ENCODE measurements around the gene CBFA2T3.
"Not testable (repeated sequence)": the region's sequence is repeated elsewhere in the genome, so short reads cannot be mapped to it uniquely, and the experiment has no call there.

CBFA2T3 gene

DNA sequence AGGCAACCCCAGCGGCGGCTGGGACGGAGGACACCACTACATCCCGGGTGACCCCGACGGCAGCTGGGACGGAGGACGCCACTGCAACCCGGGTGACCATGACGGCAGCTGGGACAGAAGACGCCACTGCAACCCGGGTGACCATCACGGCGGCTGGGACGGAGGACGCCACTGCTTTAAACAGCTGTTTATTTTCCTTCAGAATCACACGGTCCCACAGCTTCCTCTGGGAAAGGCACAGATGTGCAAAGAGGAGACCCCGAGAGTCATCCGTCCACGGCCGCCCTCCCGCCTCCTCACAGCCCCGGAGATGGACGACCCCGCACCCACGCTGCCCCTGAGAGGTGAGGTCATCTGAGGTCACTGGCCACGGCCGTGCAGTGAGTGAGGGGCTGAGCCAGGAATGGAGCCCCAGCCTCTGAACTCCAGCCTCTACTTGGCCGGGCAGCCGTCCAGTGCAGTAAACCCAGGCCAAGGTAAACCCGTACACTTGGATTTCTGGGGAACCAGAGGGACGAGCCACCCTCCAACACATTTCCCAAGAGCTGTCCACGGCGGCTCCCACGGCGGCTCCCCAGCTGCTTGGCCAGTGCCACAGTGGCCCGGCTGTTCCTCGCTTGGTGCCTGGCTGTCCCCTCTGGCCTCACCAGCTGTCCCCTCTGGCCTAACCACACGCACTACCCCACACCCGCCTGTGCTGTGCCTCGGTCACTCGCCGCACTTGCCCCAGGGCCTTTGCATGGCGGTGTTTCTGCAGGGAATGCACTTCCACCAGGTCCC, 67.4 kb downstream of the CBFA2T3 start:
- no peak for DNase-seq (ENCODE audit: low read depth in 2 of 2)

DNA sequence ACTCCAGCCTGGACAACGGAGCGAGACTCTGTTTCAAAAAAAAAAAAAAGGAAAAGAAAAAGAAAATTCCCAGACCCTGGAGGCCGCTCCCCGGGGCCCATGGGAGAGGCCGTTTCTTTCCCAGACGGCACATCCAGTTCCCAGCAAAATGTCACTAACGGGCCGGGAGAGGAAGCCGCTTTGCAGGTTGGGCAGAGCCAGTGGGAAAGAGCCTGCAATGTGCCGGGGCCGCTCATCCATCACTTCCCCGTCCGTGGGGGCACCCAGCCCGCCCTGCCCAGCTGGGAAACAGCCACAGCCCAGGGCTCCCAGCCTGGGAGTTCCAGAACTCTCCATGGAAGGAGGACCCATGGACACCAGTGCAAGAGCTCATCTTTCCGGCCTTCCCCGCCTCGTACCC, 68.7 kb downstream of the CBFA2T3 start:
- no peak for DNase-seq (ENCODE audit: low read depth in 2 of 2)

- DNase-seq (ENCODE audit: low read depth in 2 of 2): no peak
Measured at GRCh38 chr16:88907768-88908167, 69.2 kb downstream of the CBFA2T3 start.

DNA sequence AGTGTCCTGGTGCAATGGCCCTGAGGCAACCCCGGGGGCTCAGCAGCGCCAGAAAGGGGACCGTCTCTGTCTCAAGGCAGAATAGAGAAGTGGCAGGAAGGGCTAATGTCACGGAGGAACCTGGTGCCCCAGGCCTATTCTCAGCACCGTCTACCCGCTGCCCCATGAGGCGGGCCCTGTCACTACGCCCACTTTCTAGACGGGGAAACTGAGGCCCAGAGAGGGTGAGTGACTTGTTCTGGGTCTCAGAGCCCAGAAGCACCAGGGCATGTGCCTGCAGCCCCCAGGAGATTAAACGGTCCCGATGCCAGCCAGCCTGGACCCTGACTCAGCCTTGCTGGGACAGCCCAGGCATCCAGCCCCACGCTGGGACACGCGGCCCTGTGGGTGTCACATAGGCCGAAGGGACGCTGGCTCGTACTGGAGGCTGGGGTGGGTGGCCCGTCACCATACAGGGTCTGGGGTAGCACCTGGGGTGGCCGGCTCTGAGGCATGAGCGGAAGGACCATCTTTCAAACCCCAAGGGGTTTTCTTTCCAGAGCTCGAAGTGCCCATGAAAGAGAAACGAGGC, 70.4 kb downstream of the CBFA2T3 start:
- no peak for DNase-seq (ENCODE audit: low read depth in 2 of 2)

- DNase-seq (ENCODE audit: low read depth in 2 of 2): no peak
Measured at GRCh38 chr16:88906020-88906419, 71.0 kb downstream of the CBFA2T3 start.

DNA sequence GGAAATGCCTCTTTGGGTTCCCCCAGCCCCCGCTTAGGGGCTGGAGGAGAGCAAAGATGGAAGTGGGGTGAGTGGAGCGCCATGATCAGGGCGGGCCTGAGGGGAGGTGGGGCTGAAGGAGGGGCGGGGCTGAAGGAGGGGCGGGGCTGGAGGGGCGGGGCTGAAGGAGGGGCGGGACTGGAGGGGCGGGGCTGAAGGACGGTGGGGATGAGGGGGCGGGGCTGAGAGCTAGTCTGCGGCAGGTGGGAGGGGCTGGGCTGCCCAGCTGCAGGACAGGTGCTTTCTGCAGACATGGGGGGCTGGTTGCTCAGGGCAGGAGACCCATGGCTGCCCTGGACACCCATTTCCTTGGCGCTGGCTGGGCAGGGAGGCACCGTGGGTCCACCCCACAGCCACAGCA, 71.4 kb downstream of the CBFA2T3 start:
- DNase-seq (ENCODE audit: low read depth in 2 of 2): no peak

DNA sequence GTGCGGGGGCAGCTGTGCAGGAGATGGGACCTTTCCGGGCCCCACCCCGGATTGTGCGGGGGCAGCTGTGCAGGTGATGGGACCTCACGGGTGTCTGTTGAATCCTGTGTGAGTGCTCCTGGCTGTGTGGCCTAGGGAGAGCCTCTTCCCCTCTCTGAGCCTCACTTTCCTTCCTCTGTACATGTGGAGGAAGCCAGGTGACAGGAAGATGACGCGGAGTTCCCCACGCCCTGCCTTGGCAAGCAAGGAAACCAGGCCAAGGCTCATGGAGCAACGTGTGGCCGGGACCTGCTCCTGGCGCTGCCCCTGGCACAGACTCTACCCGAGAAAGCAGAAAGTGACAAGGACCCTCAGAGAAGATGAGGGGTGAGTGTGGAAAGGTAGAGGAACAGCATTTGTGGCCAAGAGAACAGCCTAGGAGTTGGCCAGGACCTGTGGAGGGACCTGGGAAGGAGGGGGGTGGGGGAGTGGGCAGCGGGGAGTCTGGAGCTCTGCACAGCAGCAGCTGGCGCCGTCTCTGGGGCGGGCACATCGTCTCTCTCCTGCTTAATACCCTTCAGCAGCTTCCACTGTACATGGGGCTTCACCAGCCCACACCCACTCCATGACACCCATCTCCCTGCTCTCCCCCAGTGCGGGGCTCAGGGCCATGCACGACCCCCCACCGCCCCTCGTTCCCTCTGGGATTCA, 72.2 kb downstream of the CBFA2T3 start:
- DNase-seq (ENCODE audit: low read depth in 2 of 2): no peak

- no peak for DNase-seq (ENCODE audit: low read depth in 2 of 2)
Measured at GRCh38 chr16:88903267-88903666, 73.7 kb downstream of the CBFA2T3 start.

- no peak for DNase-seq (ENCODE audit: low read depth in 2 of 2)
Measured at GRCh38 chr16:88902744-88903143, 74.3 kb downstream of the CBFA2T3 start.

DNA sequence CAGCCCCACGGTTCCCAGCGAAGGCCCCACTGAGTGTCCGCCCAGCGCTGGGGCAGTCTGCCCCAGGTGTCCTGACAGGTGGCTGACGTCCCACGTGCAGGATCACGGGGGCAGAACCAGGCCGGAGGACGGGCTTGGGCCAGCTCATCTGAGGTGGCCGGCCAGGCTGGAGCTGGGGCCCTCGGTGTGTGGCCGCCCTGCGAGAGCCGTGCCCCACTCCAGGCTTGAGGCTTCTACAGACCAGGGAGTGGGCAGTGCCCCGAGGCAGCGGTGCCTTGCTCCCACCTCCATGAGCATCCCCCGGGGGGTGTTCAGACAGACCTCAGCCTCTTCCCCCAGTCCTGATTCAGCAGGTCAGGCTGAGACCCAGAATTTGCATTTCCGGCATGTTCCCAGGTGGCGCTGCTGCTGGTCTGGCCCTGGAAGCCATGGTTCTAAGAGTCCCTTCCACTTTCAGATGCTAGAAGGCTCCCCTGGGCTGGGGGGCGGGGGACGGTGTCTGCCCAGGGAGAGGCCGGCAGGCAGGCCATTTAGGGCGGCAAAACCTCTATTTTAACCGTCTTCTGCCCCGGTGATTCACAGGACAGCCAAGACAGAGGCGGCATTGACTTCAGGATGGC, 75.2 kb downstream of the CBFA2T3 start:
- no peak for DNase-seq (ENCODE audit: low read depth in 2 of 2)

DNA sequence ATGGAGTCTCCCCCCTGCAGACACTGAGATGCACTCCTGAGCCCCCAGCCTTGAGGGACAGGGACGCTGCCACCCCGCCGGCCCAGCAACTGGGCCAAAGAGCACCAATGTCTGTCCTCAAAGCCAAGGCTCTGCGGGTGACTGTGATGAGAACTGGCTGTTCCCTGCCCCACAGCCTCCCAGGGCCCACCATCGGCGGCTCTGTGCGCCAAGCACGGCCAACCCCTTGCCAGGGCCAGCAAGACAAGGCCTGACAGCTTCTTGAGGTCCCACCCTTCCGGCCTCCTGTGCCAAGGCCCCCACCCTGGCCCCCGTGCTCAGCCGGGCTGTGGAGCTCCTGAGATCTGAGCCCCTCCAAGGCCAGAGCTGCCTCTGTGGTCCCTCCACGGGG, 76.3 kb downstream of the CBFA2T3 start:
- no peak for DNase-seq (ENCODE audit: low read depth in 2 of 2)

DNA sequence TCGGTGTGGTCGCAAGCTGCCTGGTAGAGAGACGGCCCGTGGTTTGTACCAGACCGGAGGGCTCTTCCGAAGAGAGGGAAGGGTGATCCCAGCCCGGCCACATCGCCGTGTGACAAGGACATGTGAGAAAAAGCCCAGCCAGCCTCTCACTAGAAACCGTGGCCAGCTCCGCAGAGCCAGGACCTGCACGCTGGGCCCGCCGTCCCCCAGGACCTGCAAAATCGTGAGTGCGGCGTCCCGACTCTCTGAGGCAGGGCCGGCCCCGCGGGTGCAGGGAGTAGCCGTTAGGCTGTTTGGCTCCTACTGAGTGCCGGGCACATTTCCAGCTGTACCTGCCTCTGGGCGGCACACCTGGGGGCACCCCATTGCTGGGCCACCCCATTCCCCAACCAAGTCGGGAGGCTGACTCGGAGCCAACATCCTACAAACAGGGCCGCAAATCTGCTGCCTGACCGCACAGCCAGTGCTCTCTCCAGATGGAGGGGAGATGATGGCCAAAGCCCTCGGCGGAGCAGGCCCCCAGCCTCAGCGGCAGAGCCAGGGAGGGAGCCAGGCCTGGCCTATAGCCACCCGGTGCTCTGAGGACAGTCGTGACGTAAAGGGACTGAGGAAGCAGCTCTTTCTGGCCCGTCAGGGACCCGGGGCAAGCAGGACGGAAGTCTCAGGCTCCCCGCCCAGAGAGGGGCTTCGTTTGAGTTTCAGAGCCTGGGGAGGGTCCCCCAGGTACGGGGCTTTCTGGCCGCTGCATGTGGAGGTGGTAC, 76.9 kb downstream of the CBFA2T3 start:
- no peak for DNase-seq (ENCODE audit: low read depth in 2 of 2)

GRCh38 chr16:88897696-88898425, 79.1 kb downstream of the CBFA2T3 start:
- DNase-seq (ENCODE audit: low read depth in 2 of 2): no peak

- DNase-seq (ENCODE audit: low read depth in 2 of 2): no peak
Measured at GRCh38 chr16:88896238-88897070, 80.6 kb downstream of the CBFA2T3 start.

GRCh38 chr16:88895335-88895734, 81.7 kb downstream of the CBFA2T3 start:
- no peak for DNase-seq (ENCODE audit: low read depth in 2 of 2)

- no peak for DNase-seq (ENCODE audit: low read depth in 2 of 2)
Measured at GRCh38 chr16:88894681-88895300, 82.2 kb downstream of the CBFA2T3 start.

DNA sequence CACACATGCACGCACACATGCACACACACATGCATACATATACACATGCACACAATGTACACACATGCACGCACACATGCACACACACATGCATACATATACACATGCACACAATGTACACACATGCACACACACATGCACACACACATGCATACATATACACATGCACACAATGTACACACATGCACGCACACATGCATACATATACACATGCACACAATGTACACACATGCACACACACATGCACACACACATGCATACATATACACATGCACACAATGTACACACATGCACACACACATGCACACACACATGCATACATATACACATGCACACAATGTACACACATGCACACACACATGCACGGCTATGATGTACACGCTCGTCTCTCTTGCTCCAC, 82.7 kb downstream of the CBFA2T3 start:
- DNase-seq (ENCODE audit: low read depth in 2 of 2): not testable (repeated sequence)

GRCh38 chr16:88893127-88893968, 83.7 kb downstream of the CBFA2T3 start:
- DNase-seq (ENCODE audit: low read depth in 2 of 2): no peak

- DNase-seq (ENCODE audit: low read depth in 2 of 2): no peak
Measured at GRCh38 chr16:88892065-88892464, 84.9 kb downstream of the CBFA2T3 start.
